GM12864 (cell line): ENCODE measurements around the gene GABRB1.

Experiments used
- DNase-seq: peaks from one replicate; pipeline ENCODE4 v3.0.0-alpha.2; 2011; ENCODE audit warnings: low read depth
- H3K4me3 ChIP-seq: 2 replicates; pipeline ENCODE4 v1.5.1; 2011; ENCODE audit warnings: mild to moderate bottlenecking, low read depth, low read length, control low read depth
- TF ChIP-seq, protein P1 (sequence below): IDR thresholded peaks from 2 replicates; pipeline ENCODE4 v1.5.1; 2011; ENCODE audit warnings: low read depth, mild to moderate bottlenecking, moderate library complexity, low read length, control low read depth, inconsistent platforms; ENCODE audit errors: missing control alignments

GABRB1 gene

DNA sequence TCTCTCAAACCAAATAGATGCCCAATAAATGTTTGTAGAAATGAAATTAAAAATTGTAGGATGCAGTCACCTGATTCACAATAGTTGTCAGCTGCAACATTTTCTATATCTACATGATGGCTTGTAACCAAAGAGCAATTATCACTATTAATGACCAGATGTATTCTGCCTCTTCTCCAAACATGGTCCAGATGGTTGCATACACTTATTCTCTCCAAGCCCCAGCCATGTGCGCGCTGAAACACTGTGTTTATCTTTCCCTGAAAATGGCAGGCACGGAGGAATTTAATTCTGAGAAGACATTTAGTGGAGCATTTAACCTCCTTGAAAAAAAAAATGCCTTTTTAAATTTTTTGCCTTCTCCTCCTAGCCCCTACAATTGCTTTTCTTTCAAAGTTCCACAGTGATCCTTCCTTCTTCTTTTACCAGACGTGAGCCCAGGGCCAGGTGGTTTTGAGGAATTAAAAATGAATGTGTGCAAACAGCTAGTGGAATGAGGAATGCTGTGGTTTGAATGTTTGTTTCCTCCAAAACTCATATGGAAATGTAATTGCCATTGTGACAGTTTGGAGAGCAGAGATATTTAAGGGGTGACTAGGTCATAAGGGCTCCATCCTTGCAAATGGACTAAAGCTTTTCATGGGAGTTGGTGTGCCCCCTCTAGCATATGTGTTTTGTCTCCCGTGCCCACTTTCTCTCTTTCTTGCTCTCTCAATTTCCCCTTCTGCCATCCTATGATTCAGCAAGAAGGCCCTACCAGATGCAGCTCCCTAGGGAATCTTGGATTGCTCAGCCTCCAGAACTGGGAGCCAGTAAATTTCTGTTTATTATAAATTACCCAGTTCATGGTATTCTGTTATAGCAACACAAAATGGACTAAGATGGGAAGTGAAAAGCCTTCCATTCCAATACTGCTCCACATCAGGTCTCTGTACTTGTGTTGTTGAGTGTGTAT, 136.0 kb downstream of the GABRB1 start:
- TF ChIP-seq, protein P1, sequence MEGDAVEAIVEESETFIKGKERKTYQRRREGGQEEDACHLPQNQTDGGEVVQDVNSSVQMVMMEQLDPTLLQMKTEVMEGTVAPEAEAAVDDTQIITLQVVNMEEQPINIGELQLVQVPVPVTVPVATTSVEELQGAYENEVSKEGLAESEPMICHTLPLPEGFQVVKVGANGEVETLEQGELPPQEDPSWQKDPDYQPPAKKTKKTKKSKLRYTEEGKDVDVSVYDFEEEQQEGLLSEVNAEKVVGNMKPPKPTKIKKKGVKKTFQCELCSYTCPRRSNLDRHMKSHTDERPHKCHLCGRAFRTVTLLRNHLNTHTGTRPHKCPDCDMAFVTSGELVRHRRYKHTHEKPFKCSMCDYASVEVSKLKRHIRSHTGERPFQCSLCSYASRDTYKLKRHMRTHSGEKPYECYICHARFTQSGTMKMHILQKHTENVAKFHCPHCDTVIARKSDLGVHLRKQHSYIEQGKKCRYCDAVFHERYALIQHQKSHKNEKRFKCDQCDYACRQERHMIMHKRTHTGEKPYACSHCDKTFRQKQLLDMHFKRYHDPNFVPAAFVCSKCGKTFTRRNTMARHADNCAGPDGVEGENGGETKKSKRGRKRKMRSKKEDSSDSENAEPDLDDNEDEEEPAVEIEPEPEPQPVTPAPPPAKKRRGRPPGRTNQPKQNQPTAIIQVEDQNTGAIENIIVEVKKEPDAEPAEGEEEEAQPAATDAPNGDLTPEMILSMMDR = no peak
- H3K4me3 ChIP-seq = no peak overlapping the region
- no peak for DNase-seq

- no peak for DNase-seq
- H3K4me3 ChIP-seq = no peak overlapping the region
- TF ChIP-seq, protein P1 = no peak
These were observed 152.7 kb downstream of the GABRB1 start for GRCh38 chr4:47184083-47184482.

- TF ChIP-seq, protein P1 = no peak
- no peak overlapping the region for H3K4me3 ChIP-seq
- no peak for DNase-seq
These were observed 154.4 kb downstream of the GABRB1 start for GRCh38 chr4:47185761-47186160.

- no peak overlapping the region for H3K4me3 ChIP-seq
- DNase-seq = no peak
- TF ChIP-seq, protein P1 = no peak
These were observed 156.2 kb downstream of the GABRB1 start for GRCh38 chr4:47187608-47188007.

GRCh38 chr4:47193179-47193578, 161.8 kb downstream of the GABRB1 start:
- no peak overlapping the region for H3K4me3 ChIP-seq
- DNase-seq = no peak
- TF ChIP-seq, protein P1 = no peak

- no peak overlapping the region for H3K4me3 ChIP-seq
- TF ChIP-seq, protein P1 = no peak
- no peak for DNase-seq
These were observed 162.8 kb downstream of the GABRB1 start for GRCh38 chr4:47194036-47194737.
